ENCODE results near the gene DDO. TPM values are rescaled to one million over a fixed set of nuclear protein-coding genes. Genes with fewer than 3 reads are reported as not detected.

DDO gene
- total and polyA plus RNA-seq, 9 of the 15 experiments (the other 6 are each of a cell fraction or from before 2014, with no cell fraction given) = not detected

- in situ Hi-C loops (cut with MboI) (no loop called here), intact Hi-C loops (cut with micrococcal nuclease) (no loop called here)
- H3K27me3 ChIP-seq (ENCODE audit: control insufficient read depth in 2 of 2, insufficient read depth in 2 of 2, low read length in 2 of 2) = peaks cover 15 to 50% of the 10 kb centered on the region in 2 experiments; a peak in 4 of 5 replicates
- H3K36me3 ChIP-seq (ENCODE audit: control insufficient read depth, insufficient read depth, low read length) = no peaks in the 10 kb centered on the region
- FAIRE-seq = no peak
- no peak overlapping the region for H3K4me3 ChIP-seq
- H3K9me3 ChIP-seq (replicated peaks; ENCODE audit: control insufficient read depth, insufficient read depth, low read depth, low read length) = no peaks in the 10 kb centered on the region
- 0% methylated on average over 1 of the region's 5 CpGs for WGBS (ENCODE audit: insufficient coverage, low coverage, missing lambda C conversion rate)
- H4K20me1 ChIP-seq (replicated peaks; ENCODE audit: control insufficient read depth, insufficient read depth, low read length) = no peaks in the 10 kb centered on the region
- no peaks in the 10 kb centered on the region for H3K4me1 ChIP-seq (replicated peaks in 1 of 2; ENCODE audit: control insufficient read depth in 2 of 2, insufficient read depth in 2 of 2, low read length in 2 of 2)
- no peak overlapping the region for H2AFZ ChIP-seq (ENCODE audit: low read depth, low read length)
- H3K79me2 ChIP-seq (ENCODE audit: control insufficient read depth, insufficient read depth, low read length) = no peaks in the 10 kb centered on the region
- no peaks in the 10 kb centered on the region for H3K9me1 ChIP-seq (ENCODE audit: control insufficient read depth, insufficient read depth, low read length)
- no peak for TF ChIP-seq GABPA (tag; conservative IDR thresholded peaks at IDR 0.05; ENCODE audit: low read depth)
- TF ChIP-seq, protein P1, sequence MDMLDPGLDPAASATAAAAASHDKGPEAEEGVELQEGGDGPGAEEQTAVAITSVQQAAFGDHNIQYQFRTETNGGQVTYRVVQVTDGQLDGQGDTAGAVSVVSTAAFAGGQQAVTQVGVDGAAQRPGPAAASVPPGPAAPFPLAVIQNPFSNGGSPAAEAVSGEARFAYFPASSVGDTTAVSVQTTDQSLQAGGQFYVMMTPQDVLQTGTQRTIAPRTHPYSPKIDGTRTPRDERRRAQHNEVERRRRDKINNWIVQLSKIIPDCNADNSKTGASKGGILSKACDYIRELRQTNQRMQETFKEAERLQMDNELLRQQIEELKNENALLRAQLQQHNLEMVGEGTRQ (CRISPR knock-in tag; IDR thresholded peaks at IDR 0.05) = no peak
- TF ChIP-seq BRF2 (IDR thresholded peaks at IDR 0.05; ENCODE audit: borderline replicate concordance, insufficient read depth, insufficient read length) = no peak
- DNase-seq (ENCODE audit: extremely low read depth in 1 of 4, low spot score in 3 of 4) = no peak
- no TSS peak for BruUV-seq (replicated peaks)
- H3K9ac ChIP-seq (ENCODE audit: insufficient read depth in 1 of 2, low read depth in 2 of 2, low read length in 2 of 2) = no peak overlapping the region
- no peak overlapping the region for H3K4me2 ChIP-seq (ENCODE audit: insufficient read depth, low read length)
- ATAC-seq = no peak
- ChIA-PET CTCF (ENCODE audit: low intra/inter-chr PET ratio) (no interaction called here), POLR2A (interaction anchor here (0.6 kb wide), 1 partner anchor 51 kb away, joined by 3 read pairs; no protein-coding TSS in a partner anchor)
- H3K27ac ChIP-seq (ENCODE audit: extremely low read depth, low read depth, low read length) = no peak overlapping the region
Measured at GRCh38 chr6:110430236-110430635, 14.9 kb upstream of the DDO start.

GRCh38 chr6:110428153-110428552 lies 12.8 kb upstream of the DDO start:
- no TSS peak for BruUV-seq (replicated peaks)
- TF ChIP-seq NR2F6 (CRISPR knock-in tag; IDR thresholded peaks at IDR 0.05) = no peak
- TF ChIP-seq CBX3 (IDR thresholded peaks at IDR 0.05; ENCODE audit: borderline replicate concordance in 1 of 2, low read length in 2 of 2) = no peak
- TF ChIP-seq, protein P2, sequence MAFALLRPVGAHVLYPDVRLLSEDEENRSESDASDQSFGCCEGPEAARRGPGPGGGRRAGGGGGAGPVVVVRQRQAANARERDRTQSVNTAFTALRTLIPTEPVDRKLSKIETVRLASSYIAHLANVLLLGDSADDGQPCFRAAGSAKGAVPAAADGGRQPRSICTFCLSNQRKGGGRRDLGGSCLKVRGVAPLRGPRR (CRISPR knock-in tag; IDR thresholded peaks at IDR 0.05) = no peak
- no peak for TF ChIP-seq CXXC5 (CRISPR knock-in tag; IDR thresholded peaks at IDR 0.05)
- TF ChIP-seq ZFP36 (IDR thresholded peaks at IDR 0.05; ENCODE audit: low read depth, low read length, partially characterized antibody) = no peak
- no peak for TF ChIP-seq ZSCAN29 (IDR thresholded peaks at IDR 0.05)
- no peak for TF ChIP-seq PHB2 (IDR thresholded peaks at IDR 0.05; ENCODE audit: low read depth)
- TF ChIP-seq, protein P3, sequence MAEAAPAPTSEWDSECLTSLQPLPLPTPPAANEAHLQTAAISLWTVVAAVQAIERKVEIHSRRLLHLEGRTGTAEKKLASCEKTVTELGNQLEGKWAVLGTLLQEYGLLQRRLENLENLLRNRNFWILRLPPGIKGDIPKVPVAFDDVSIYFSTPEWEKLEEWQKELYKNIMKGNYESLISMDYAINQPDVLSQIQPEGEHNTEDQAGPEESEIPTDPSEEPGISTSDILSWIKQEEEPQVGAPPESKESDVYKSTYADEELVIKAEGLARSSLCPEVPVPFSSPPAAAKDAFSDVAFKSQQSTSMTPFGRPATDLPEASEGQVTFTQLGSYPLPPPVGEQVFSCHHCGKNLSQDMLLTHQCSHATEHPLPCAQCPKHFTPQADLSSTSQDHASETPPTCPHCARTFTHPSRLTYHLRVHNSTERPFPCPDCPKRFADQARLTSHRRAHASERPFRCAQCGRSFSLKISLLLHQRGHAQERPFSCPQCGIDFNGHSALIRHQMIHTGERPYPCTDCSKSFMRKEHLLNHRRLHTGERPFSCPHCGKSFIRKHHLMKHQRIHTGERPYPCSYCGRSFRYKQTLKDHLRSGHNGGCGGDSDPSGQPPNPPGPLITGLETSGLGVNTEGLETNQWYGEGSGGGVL (CRISPR knock-in tag; IDR thresholded peaks at IDR 0.05) = no peak
- TF ChIP-seq SMARCC2 (IDR thresholded peaks at IDR 0.05; ENCODE audit: low read depth) = no peak
- no peak for TF ChIP-seq NFE2 (IDR thresholded peaks at IDR 0.05; ENCODE audit: low read depth)
- H3K9ac ChIP-seq (ENCODE audit: insufficient read depth in 1 of 2, low read depth in 2 of 2, low read length in 2 of 2) = no peak overlapping the region
- no peak overlapping the region for H3K27ac ChIP-seq (ENCODE audit: extremely low read depth, low read depth, low read length)
- WGBS (ENCODE audit: insufficient coverage, low coverage, missing lambda C conversion rate) = 7% methylated on average over 2 of the region's 2 CpGs
- H3K9me3 ChIP-seq (replicated peaks; ENCODE audit: control insufficient read depth, insufficient read depth, low read depth, low read length) = no peaks in the 10 kb centered on the region
- CTCF ChIA-PET (ENCODE audit: low intra/inter-chr PET ratio) = no interaction called here
- no peaks in the 10 kb centered on the region for H3K36me3 ChIP-seq (ENCODE audit: control insufficient read depth, insufficient read depth, low read length)
- no peak overlapping the region for H2AFZ ChIP-seq (ENCODE audit: low read depth, low read length)
- H3K9me1 ChIP-seq (ENCODE audit: control insufficient read depth, insufficient read depth, low read length) = no peaks in the 10 kb centered on the region
- H4K20me1 ChIP-seq (replicated peaks; ENCODE audit: control insufficient read depth, insufficient read depth, low read length) = no peaks in the 10 kb centered on the region
- DNase-seq (ENCODE audit: extremely low read depth in 1 of 4, low spot score in 3 of 4) (no peak), ATAC-seq (no peak), FAIRE-seq (no peak)
- POLR2A ChIA-PET = no interaction called here
- no peaks in the 10 kb centered on the region for H3K4me1 ChIP-seq (replicated peaks in 1 of 2; ENCODE audit: control insufficient read depth in 2 of 2, insufficient read depth in 2 of 2, low read length in 2 of 2)
- no peak overlapping the region for H3K4me3 ChIP-seq
- intact Hi-C loops (cut with micrococcal nuclease) = no loop called here
- H3K4me2 ChIP-seq (ENCODE audit: insufficient read depth, low read length) = no peak overlapping the region
- in situ Hi-C loops (cut with MboI) = no loop called here
- no peaks in the 10 kb centered on the region for H3K79me2 ChIP-seq (ENCODE audit: control insufficient read depth, insufficient read depth, low read length)
- H3K27me3 ChIP-seq (ENCODE audit: control insufficient read depth in 2 of 2, insufficient read depth in 2 of 2, low read length in 2 of 2) = peaks cover 19 to 47% of the 10 kb centered on the region in 2 experiments; a peak in 4 of 5 replicates
